HG02610 (cell line): Measurements from ENCODE around the gene FRMD3.
A peak's percentile ranks its signal among the peaks of the same experiment; 100 is the strongest.

Experiments
- ATAC-seq: cut with Tn5 transposase; IDR thresholded peaks from one replicate; pipeline ENCODE4 v1.9.1; 2021; ENCODE audit warnings: mild to moderate bottlenecking, moderate library complexity; ENCODE audit not compliant: unreplicated experiment

Gene FRMD3

GRCh38 chr9:83245979-83246659 lies 292.1 kb downstream of the FRMD3 start:
- ATAC-seq = no peak

- ATAC-seq = no peak
These were observed 296.1 kb downstream of the FRMD3 start for GRCh38 chr9:83242066-83242465.

DNA sequence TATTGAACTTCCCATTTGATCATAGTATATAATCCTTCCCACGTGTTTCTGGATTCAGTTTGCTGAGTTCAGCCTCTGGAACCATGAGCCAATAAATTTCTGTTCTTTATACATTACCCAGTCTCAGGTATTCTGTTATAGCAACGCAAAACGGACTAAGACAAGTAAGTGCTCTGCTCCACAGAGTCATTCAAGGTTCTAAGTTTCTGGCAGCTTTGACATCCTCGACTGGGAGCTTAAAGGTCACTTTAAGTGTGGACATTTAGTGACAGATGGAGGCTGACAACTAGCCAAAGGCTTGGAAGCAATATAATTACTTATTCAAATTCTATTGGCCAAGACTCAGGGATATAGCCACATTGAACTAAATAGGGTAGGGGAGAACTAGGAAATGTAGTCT lies 297.5 kb downstream of the FRMD3 start:
- ATAC-seq = no peak

GRCh38 chr9:83239747-83240146 lies 298.5 kb downstream of the FRMD3 start:
- ATAC-seq = no peak

- no peak for ATAC-seq
These were observed 299.1 kb downstream of the FRMD3 start for GRCh38 chr9:83238871-83239640.

DNA sequence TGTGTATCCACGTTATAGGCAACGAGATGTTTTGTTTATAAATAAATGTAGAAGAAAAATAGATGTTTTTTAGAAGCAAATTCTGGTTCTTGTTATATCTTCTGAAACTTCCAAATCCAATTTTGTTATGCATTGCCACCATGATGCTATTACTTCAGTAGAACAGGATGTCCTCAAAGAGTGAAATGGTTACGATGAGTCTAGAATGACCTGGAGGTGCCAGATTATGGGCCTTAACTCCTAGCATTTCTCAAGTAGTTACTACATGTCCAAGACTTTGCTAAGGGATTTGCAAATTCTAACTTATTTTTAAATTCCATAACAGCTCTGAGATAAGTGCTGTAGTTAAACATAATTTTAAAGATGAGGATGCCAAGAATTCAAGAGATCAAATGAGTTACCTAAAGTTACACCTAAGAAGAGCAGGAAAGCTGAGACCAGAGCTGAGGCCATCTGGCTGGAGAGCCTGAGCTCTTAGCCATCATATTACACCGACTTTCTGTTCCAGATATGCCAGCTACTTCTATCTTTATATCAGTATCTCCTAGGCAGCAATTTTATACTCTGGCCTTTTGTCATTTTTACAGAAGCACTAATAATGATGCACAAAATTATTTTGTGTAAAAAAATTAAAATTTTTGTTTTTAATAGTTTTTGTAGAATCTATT lies 302.0 kb downstream of the FRMD3 start:
- no peak for ATAC-seq

DNA sequence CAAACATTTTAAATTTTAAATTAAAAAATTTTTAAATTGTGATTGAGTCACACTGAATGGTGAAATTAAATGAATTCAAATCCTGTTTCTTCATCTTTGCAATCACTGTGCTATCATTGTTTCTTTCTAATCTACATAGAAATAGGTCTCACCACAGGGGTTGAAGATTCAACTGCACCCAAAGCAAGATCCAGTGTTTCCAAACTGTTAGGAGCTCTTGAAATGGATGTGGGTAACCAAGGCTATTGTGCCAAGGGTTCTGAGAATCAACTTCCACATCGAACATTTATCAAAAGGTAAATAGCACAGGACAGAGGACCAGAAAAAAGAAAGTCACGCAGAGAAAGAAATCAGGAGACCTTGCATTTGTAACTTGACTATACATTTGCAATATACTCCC lies 302.7 kb downstream of the FRMD3 start:
- ATAC-seq = no peak

DNA sequence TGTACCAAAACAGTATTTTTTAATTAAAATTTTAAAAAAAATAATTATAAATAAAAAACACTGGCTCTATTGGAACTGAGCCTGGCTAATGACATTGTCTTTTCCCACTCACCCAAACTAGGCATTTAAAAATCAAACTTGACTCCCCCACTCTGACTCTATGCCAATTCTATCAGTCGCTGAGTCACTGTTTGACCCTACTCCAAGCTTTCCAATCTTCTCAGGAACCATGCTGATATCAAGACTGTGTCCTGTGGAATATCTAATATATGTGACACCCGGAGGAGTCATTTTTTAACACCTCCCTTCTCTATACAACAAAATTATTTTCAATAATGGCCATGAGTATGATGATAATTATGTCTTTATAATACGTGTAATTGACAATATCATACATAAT lies 303.7 kb downstream of the FRMD3 start:
- ATAC-seq = no peak

GRCh38 chr9:83233647-83234046 lies 304.6 kb downstream of the FRMD3 start:
- no peak for ATAC-seq

- no peak for ATAC-seq
These were observed 307.2 kb downstream of the FRMD3 start for GRCh38 chr9:83231039-83231438.

DNA sequence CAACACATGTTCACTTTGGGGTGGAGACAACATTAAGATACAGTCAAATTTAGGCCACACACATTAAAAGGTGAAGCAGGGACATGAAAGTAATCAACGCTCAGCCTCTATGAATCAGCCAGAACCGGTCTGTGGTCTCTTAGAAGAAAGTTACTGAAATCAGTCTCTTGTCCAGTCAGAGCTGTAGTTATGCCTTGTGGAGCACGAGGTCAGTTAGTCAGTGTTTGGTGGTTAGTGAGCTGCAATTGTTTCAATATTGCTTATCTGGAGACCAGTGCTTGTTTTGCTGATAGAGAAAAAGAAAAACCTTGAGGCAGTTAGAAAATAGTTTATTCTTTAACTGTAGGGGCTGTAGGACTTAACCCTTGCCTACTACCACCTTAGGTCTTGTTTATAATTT lies 317.5 kb downstream of the FRMD3 start:
- ATAC-seq = peak; percentile 100

DNA sequence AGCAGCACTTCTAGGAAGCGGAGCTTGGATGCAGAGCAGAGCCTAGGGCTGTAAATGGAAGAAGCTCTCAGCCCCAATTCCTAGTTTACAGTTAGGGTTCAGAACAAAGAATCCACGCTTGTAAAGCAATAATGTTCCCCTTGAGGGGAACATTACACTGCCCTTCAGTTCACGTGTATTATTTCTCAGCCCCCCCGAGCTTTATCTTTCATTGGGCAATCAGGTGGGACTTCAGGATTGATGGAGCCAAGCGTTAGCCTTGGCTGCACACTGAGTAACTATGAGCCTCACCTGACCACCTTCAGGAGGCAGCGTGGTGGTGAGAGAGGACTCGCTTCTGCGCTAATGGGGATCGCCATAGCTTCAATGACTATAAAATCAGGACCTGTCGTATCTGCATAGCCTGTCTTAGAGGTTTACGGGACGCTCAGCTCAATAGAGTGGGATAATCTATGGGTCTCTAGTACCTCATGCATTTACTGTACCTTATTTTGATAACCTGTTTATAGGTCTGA lies 318.2 kb downstream of the FRMD3 start:
- no peak for ATAC-seq

GRCh38 chr9:83219154-83219923 lies 318.9 kb downstream of the FRMD3 start:
- peak; percentile 30 for ATAC-seq

GRCh38 chr9:83218411-83219090 lies 319.6 kb downstream of the FRMD3 start:
- no peak for ATAC-seq

GRCh38 chr9:83209188-83209731 lies 328.9 kb downstream of the FRMD3 start:
- ATAC-seq = no peak

- ATAC-seq = no peak
These were observed 329.9 kb downstream of the FRMD3 start for GRCh38 chr9:83208065-83208850.

DNA sequence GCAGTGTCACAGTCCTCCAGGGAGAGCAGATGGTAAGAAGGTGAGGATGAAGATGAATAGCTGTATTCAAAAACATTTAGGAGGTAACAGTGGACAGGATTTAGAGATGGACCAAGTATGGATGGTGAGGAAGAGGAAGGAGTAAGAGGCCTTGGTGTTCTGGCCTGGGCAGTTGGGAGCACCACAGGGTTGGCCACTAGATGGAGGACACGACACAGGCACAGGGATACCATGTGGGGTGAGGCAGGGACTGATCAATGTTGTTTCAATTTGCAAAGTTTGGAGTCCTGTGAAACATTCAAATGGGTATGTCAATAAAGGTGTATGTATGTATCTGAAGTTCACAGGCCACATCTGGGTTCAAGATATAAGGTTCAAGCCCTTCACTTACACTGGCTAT lies 334.2 kb downstream of the FRMD3 start:
- ATAC-seq = no peak

GRCh38 chr9:83200531-83200930 lies 337.7 kb downstream of the FRMD3 start:
- no peak for ATAC-seq

DNA sequence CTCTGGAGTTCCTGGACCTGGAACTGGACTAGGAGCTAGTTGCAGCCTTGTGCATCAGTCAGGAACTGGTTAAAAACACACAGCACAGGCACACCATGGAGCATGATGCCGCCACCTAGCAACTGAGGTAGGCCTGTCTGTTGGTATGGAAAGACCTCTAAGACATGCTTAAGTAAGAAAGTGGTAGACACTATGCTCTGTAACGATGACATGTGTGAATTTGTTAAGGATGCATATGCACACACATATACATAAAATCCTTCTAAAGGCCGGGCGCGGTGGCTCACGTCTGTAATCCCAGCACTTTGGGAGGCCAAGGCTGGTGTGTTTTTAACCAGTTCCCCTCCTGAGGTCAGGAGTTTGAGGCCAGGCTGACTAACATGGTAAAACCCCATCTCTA lies 338.4 kb downstream of the FRMD3 start:
- no peak for ATAC-seq
